ENCODE data around the gene GSK3A. TPM values are rescaled to one million over a fixed set of nuclear protein-coding genes. Genes with fewer than 3 reads are reported as not detected.

Gene GSK3A
- 10 to 100 TPM; 32.9 TPM for polyA plus RNA-seq

DNA sequence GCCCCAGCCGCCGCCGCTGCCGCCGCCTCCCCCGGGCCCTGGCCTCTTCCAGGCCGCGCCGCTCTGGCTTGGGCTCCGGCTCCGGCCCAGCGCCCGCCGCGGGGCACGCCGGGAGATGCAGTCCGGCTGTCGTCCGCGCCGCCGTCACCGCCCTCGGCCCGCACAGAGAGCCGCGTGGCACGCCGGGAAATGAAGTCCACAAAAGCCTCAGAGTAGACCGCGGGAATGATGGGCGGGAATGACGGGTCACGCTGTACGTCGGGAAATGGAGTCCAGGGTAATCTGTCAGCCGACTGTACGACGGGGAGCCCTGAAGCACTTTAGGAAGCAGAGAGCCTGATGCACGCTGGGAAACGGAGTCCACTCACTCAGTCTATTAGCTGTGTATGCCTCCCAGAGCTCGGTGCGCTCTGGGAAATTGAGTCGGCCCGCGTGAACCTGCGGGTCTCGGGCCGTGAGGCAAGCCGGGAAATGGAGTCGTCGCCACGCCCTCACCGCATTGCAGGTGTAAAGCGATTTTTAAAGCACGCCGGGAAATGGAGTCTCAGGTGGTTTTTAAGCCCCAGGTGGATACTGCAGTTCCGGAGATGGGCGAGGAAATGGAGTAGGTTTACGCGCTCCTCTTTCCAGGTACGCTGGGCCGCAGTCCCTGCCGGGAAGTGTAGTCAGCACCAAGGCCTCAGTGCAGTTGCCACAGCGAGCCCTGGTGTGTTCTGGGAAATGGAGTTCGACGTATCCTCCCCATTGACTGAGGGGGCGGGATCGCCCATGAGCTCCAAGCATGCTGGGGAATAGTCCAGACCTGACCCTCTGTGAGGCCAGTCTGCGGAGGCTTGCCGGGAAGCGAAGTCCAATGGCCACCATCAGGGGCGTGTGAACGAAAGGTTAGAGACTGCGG is at the start of gene GSK3A:
Gene GSK3A (minus strand): TSS at position 91 of the 898 bp plus-strand sequence. CDS start 137 bp downstream, outside the sequence.
- Histone ChIP-seq H3K36me3 (ENCODE audit: control insufficient read depth in 2 of 2, insufficient read depth in 2 of 2, low read length in 1 of 2) (peaks cover 0 to 3% of the 10 kb centered on the region in 2 donors), H3K4me1 (ENCODE audit: control insufficient read depth in 2 of 2, insufficient read depth in 2 of 2, low read length in 1 of 2) (peaks cover 0 to 5% of the 10 kb centered on the region in 2 donors), H3K27me3 (ENCODE audit: control insufficient read depth in 1 of 2, insufficient read depth in 2 of 2, low read length in 2 of 2) (no peaks in the 10 kb centered on the region), H3K4me3 (ENCODE audit: low read depth in 1 of 2, low read length in 2 of 2) (peak within 1 kb of the TSS; percentile 56 to 96), H3K9me3 (ENCODE audit: control insufficient read depth in 2 of 2, insufficient read depth in 1 of 2, low read depth in 1 of 2, low read length in 1 of 2) (no peaks in the 10 kb centered on the region), H3K27ac (ENCODE audit: low read depth in 2 of 2, low read length in 1 of 2) (peak within 1 kb of the TSS; percentile 95 to 96)
- WGBS, 2 donors: 0 to 1% methylated on average over 64 to 76 of the region's 76 CpGs

DNA sequence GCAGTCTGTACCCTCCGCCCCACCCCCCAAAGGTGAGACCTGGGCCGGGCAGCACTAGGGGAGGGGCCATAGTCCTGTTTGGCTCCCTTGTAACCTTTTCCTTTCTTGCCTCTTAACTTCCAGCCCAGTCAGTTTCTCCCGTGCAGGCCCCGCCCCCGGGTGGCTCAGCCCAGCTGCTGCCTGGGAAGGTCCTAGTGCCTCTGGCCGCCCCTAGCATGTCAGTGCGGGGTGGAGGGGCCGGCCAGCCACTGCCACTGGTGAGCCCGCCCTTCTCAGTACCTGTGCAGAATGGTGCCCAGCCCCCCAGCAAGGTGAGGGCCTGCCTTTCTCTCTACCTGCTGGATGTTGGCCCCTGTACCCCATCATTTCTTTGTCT is 49.0 kb upstream of the GSK3A start:
- Histone ChIP-seq H3K4me3 (ENCODE audit: low read depth in 1 of 2, low read length in 2 of 2) (no peak overlapping the region), H3K27ac (ENCODE audit: low read depth in 2 of 2, low read length in 1 of 2) (no peak overlapping the region), H3K27me3 (ENCODE audit: control insufficient read depth in 1 of 2, insufficient read depth in 2 of 2, low read length in 2 of 2) (no peaks in the 10 kb centered on the region), H3K36me3 (ENCODE audit: control insufficient read depth in 2 of 2, insufficient read depth in 2 of 2, low read length in 1 of 2) (peaks cover 19 to 73% of the 10 kb centered on the region in 2 donors), H3K9me3 (ENCODE audit: control insufficient read depth in 2 of 2, insufficient read depth in 1 of 2, low read depth in 1 of 2, low read length in 1 of 2) (no peaks in the 10 kb centered on the region), H3K4me1 (ENCODE audit: control insufficient read depth in 2 of 2, insufficient read depth in 2 of 2, low read length in 1 of 2) (peaks cover 0 to 5% of the 10 kb centered on the region in 2 donors)
- WGBS, 2 donors: 51 to 52% methylated on average over 9 of the region's 9 CpGs

DNA sequence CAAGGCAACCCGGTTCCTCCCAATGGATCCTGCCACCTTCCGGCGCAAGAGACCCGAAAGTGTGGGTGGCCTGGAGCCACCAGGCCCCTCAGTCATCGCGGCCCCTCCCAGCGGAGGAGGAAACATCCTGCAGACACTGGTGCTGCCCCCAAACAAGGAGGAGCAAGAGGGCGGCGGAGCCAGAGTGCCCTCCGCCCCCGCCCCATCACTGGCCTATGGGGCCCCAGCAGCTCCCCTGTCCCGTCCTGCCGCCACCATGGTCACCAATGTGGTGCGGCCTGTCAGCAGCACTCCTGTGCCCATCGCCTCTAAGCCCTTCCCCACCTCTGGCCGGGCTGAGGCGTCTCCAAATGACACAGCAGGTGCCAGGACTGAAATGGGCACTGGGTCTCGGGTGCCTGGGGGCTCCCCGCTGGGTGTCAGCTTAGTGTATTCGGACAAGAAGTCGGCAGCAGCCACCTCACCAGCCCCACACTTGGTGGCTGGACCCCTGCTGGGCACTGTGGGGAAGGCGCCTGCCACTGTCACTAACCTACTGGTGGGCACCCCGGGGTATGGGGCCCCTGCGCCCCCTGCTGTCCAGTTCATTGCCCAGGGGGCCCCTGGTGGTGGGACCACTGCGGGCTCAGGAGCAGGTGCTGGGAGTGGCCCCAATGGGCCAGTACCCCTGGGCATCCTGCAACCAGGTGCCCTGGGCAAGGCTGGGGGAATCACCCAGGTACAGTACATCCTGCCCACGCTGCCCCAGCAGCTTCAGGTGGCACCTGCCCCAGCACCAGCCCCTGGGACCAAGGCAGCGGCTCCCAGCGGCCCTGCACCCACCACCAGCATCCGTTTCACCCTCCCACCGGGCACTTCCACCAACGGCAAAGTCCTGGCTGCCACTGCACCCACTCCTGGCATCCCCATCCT is 48.4 kb upstream of the GSK3A start:
- Histone ChIP-seq H3K36me3 (ENCODE audit: control insufficient read depth in 2 of 2, insufficient read depth in 2 of 2, low read length in 1 of 2) (peaks cover 19 to 73% of the 10 kb centered on the region in 2 donors), H3K4me3 (ENCODE audit: low read depth in 1 of 2, low read length in 2 of 2) (no peak overlapping the region), H3K27ac (ENCODE audit: low read depth in 2 of 2, low read length in 1 of 2) (no peak overlapping the region), H3K4me1 (ENCODE audit: control insufficient read depth in 2 of 2, insufficient read depth in 2 of 2, low read length in 1 of 2) (peaks cover 3 to 11% of the 10 kb centered on the region in 2 donors), H3K9me3 (ENCODE audit: control insufficient read depth in 2 of 2, insufficient read depth in 1 of 2, low read depth in 1 of 2, low read length in 1 of 2) (no peaks in the 10 kb centered on the region), H3K27me3 (ENCODE audit: control insufficient read depth in 1 of 2, insufficient read depth in 2 of 2, low read length in 2 of 2) (no peaks in the 10 kb centered on the region)
- 82 to 84% methylated on average over 27 to 31 of the region's 31 CpGs for WGBS, 2 donors

DNA sequence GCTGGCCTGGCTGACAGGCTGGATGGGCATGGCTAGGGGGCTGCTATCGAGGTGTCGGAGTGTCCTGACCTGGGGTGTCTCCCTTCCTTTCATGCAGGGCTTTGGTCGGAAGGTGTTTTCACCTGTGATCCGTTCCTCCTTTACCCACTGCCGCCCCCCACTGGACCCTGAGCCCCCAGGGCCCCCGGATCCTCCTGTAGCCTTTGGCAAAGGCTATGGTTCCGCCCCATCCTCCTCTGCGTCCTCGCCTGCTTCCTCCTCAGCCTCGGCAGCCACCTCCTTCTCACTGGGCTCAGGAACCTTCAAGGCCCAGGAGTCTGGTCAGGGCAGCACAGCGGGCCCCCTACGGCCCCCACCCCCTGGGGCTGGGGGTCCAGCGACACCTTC is 47.7 kb upstream of the GSK3A start:
- WGBS, 2 donors: 83 to 84% methylated on average over 13 of the region's 13 CpGs
- H3K36me3 ChIP-seq (ENCODE audit: control insufficient read depth in 2 of 2, insufficient read depth in 2 of 2, low read length in 1 of 2): peaks cover 19 to 71% of the 10 kb centered on the region in 2 donors
- H3K9me3 ChIP-seq (ENCODE audit: control insufficient read depth in 2 of 2, insufficient read depth in 1 of 2, low read depth in 1 of 2, low read length in 1 of 2): no peaks in the 10 kb centered on the region
- no peak overlapping the region for H3K4me3 ChIP-seq (ENCODE audit: low read depth in 1 of 2, low read length in 2 of 2)
- H3K4me1 ChIP-seq (ENCODE audit: control insufficient read depth in 2 of 2, insufficient read depth in 2 of 2, low read length in 1 of 2): peaks cover 3 to 17% of the 10 kb centered on the region in 2 donors
- no peak overlapping the region for H3K27ac ChIP-seq (ENCODE audit: low read depth in 2 of 2, low read length in 1 of 2)
- no peaks in the 10 kb centered on the region for H3K27me3 ChIP-seq (ENCODE audit: control insufficient read depth in 1 of 2, insufficient read depth in 2 of 2, low read length in 2 of 2)

DNA sequence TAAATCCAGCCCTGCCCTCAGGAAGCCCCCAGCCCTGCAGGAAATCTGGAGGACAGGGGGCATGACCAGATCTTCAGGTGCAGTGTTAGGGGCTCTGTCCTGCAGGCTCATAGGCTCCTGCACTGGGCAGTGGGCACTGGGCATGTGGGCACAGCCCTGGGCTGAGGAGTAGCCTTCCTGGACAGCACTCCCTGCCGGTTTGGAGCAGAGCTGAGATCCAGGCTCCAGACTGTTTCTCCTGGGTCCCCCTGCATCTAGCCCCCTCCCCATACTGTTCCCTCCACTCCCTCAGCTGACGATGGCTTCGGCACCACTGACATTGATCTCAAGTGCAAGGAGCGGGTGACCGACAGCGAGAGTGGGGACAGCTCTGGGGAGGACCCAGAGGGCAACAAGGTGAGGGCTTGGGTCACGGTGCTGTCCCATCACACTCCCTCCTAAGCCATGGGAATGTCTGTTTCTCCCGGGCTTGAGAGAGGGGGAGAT is 47.2 kb upstream of the GSK3A start:
- no peak overlapping the region for H3K27ac ChIP-seq (ENCODE audit: low read depth in 2 of 2, low read length in 1 of 2)
- no peaks in the 10 kb centered on the region for H3K27me3 ChIP-seq (ENCODE audit: control insufficient read depth in 1 of 2, insufficient read depth in 2 of 2, low read length in 2 of 2)
- peaks cover 3 to 22% of the 10 kb centered on the region in 2 donors for H3K4me1 ChIP-seq (ENCODE audit: control insufficient read depth in 2 of 2, insufficient read depth in 2 of 2, low read length in 1 of 2)
- H3K4me3 ChIP-seq (ENCODE audit: low read depth in 1 of 2, low read length in 2 of 2): no peak overlapping the region
- H3K36me3 ChIP-seq (ENCODE audit: control insufficient read depth in 2 of 2, insufficient read depth in 2 of 2, low read length in 1 of 2): peaks cover 19 to 70% of the 10 kb centered on the region in 2 donors
- no peaks in the 10 kb centered on the region for H3K9me3 ChIP-seq (ENCODE audit: control insufficient read depth in 2 of 2, insufficient read depth in 1 of 2, low read depth in 1 of 2, low read length in 1 of 2)
- WGBS, 2 donors: 85 to 87% methylated on average over 8 of the region's 8 CpGs

DNA sequence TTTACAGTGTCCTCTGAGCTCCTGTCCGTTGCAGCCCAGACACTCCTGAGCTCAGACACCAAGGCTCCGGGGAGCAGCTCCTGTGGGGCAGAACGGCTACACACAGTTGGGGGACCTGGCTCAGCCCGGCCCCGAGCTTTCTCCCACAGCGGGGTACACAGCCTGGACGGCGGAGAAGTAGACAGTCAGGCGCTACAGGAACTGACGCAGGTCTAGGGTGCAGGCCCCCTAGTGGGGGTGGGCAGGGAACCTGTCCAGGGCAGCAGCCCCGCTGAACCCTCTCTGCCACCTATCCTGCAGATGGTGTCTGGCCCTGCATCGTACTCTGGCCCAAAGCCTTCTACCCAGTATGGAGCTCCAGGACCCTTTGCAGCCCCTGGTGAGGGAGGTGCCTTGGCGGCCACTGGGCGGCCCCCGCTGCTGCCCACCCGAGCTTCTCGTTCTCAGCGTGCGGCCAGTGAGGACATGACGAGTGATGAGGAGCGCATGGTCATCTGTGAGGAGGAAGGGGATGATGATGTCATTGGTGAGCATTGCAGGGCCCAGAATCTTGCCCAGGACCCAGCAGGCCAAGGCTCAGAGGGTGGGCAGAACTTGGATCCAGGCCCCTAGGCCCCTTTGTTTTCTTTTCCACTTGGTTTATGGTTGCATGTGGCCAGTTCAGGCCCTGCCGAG is 46.6 kb upstream of the GSK3A start:
- Histone ChIP-seq H3K27me3 (ENCODE audit: control insufficient read depth in 1 of 2, insufficient read depth in 2 of 2, low read length in 2 of 2) (no peaks in the 10 kb centered on the region), H3K4me1 (ENCODE audit: control insufficient read depth in 2 of 2, insufficient read depth in 2 of 2, low read length in 1 of 2) (peaks cover 3 to 23% of the 10 kb centered on the region in 2 donors), H3K36me3 (ENCODE audit: control insufficient read depth in 2 of 2, insufficient read depth in 2 of 2, low read length in 1 of 2) (peaks cover 15 to 64% of the 10 kb centered on the region in 2 donors), H3K27ac (ENCODE audit: low read depth in 2 of 2, low read length in 1 of 2) (no peak overlapping the region), H3K4me3 (ENCODE audit: low read depth in 1 of 2, low read length in 2 of 2) (no peak overlapping the region), H3K9me3 (ENCODE audit: control insufficient read depth in 2 of 2, insufficient read depth in 1 of 2, low read depth in 1 of 2, low read length in 1 of 2) (no peaks in the 10 kb centered on the region)
- 89 to 90% methylated on average over 22 of the region's 22 CpGs for WGBS, 2 donors

DNA sequence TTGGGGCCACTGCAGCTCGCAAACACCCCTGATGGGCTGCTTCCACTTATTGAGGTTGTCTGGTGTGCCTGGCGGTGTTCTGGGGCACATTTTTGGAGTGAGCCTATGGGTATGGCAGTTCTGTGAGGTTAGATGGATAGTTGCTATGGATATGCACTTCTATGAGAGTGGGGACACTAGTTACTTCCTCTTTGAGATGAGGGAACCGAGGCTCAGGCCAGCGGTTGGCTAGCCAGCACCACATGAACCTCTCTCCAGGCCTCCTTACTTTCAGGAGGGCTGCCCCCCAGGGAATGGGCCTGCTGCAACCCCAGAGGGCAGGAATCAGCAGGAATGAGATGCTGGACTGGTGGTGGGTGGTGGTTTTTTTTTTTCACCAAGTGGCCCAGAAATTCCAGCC is 46.0 kb upstream of the GSK3A start:
- Histone ChIP-seq H3K4me3 (ENCODE audit: low read depth in 1 of 2, low read length in 2 of 2) (no peak overlapping the region), H3K27me3 (ENCODE audit: control insufficient read depth in 1 of 2, insufficient read depth in 2 of 2, low read length in 2 of 2) (no peaks in the 10 kb centered on the region), H3K27ac (ENCODE audit: low read depth in 2 of 2, low read length in 1 of 2) (no peak overlapping the region), H3K9me3 (ENCODE audit: control insufficient read depth in 2 of 2, insufficient read depth in 1 of 2, low read depth in 1 of 2, low read length in 1 of 2) (no peaks in the 10 kb centered on the region), H3K36me3 (ENCODE audit: control insufficient read depth in 2 of 2, insufficient read depth in 2 of 2, low read length in 1 of 2) (peaks cover 14 to 59% of the 10 kb centered on the region in 2 donors), H3K4me1 (ENCODE audit: control insufficient read depth in 2 of 2, insufficient read depth in 2 of 2, low read length in 1 of 2) (peaks cover 3 to 25% of the 10 kb centered on the region in 2 donors)
- WGBS, 2 donors: 84 to 87% methylated on average over 4 of the region's 4 CpGs

DNA sequence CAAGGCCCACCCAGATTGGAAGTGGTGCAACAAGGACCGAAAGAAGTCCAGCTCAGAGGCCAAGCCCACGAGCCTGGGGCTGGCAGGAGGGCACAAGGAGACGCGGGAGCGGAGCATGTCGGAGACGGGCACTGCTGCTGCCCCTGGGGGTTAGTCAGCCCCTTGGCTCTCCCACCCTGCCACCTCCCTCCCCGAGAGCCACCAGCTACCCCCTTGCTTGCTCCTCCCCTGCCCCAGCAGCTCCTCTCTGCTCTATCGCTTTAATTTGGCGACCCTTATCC is 45.4 kb upstream of the GSK3A start:
- H3K36me3 ChIP-seq (ENCODE audit: control insufficient read depth in 2 of 2, insufficient read depth in 2 of 2, low read length in 1 of 2): peaks cover 14 to 53% of the 10 kb centered on the region in 2 donors

More for the DNA sequence above, 45.4 kb upstream of the GSK3A start:
- Histone ChIP-seq H3K4me1 (ENCODE audit: control insufficient read depth in 2 of 2, insufficient read depth in 2 of 2, low read length in 1 of 2) (peaks cover 3 to 31% of the 10 kb centered on the region in 2 donors), H3K27ac (ENCODE audit: low read depth in 2 of 2, low read length in 1 of 2) (no peak overlapping the region), H3K9me3 (ENCODE audit: control insufficient read depth in 2 of 2, insufficient read depth in 1 of 2, low read depth in 1 of 2, low read length in 1 of 2) (no peaks in the 10 kb centered on the region), H3K4me3 (ENCODE audit: low read depth in 1 of 2, low read length in 2 of 2) (no peak overlapping the region), H3K27me3 (ENCODE audit: control insufficient read depth in 1 of 2, insufficient read depth in 2 of 2, low read length in 2 of 2) (no peaks in the 10 kb centered on the region)
- 86 to 93% methylated on average over 7 to 10 of the region's 10 CpGs for WGBS, 2 donors
